Measurements from ENCODE around the gene IQSEC1.

IQSEC1 gene

DNA sequence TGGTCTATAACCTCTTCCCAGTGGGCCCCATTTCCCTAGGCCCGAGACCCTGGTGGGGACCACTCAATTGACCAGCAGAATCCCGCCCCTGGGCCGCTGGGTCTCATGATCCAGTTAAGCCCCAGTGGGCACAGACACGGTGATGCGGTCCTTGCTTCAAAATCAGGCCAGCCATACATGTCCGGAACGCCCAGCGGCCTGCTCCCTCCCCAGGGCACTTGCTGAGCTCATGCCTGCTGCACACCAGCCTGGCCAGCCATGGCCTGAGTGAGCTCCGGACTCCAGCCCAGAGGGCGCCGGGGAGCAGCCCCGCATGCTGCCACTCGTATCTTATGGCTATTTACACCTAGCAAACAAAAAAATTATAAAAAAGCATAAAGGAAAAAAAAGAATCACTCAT lies 34.4 kb upstream of the IQSEC1 start:
- DNase-seq (ENCODE audit: low read depth in 2 of 2) = no peak

DNA sequence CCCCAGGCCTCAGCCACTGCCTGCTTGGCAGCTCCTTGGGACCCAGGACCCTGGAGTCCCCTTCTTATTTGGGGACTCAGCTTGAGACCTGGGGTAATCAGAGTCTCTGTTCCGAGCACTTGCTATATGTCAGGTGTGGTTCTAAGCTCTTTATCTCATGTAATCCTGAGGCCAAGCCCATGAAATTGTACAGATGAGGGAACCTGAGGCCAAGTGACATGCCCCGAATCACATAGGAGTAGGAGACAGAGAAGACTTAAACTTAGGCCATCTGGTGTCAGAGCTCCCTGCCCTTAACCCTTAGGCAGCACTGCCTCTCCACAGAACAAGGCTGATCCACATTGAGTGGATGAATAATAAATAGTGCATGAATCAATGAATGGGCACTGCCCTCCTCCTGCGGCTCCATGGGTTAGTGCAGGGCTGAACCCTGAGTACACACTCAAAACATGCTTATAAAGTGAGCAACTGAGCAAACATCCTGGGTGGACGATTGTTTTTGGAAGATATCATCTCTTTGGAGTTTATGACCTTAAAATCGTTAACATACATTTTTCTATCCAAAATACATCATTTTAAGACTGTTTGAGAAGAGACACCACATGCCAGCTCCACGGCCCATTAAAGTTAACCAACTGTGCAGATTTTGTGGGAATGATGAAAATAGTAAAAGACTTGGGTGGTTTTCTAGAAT lies 33.2 kb upstream of the IQSEC1 start:
- no peak for DNase-seq (ENCODE audit: low read depth in 2 of 2)

DNA sequence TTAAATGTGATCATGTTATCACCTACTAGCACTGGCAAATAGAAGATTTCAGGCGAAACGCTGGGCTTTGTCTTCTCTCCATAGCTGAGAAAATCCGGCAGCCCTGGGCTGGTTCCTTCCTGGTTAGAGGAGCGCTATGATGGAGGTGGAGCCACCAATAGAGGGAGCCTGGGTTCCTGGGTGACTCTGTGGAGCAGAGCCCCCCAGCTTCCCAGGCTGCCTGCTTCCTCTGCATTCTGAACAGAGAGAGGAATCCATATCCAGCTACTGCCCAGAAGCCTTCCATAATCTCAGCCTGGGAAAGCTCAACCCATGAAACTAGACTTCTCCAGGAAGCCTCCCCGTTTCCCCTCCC lies 32.6 kb upstream of the IQSEC1 start:
- no peak for DNase-seq (ENCODE audit: low read depth in 2 of 2)

DNA sequence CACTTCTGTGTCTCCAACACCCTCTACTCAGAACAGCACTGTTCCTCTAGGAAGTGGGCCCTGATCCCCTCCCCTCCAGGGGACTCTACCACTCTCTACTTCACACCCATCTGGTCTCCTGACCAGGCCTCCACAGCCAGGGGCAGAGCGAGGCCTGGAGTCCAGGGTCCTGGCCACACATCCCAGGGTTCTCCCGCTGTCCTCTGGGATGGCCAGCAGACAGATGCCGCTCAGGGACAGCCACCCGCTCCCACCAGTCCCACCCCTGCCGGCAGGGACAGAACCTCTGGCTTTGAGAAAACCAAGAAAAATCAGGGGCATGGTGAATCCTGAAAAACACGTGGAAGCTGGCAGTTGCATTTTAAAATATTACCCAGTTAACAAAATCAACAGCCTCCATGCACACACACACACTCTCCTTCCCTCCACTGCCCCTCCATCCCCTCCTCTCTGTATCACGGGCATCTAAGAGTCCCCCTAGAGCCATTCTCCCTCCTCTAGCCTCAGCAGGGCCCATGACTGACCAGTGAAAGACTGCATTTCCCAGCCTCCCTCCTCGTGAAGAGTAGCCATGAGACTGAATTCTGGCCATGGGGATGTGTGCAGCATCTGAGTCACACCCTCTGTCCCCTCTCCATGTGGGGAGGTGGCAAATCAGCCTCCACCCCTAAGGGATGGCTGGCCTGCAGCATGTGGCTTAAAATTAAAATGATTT lies 32.1 kb upstream of the IQSEC1 start:
- no peak for DNase-seq (ENCODE audit: low read depth in 2 of 2)

DNA sequence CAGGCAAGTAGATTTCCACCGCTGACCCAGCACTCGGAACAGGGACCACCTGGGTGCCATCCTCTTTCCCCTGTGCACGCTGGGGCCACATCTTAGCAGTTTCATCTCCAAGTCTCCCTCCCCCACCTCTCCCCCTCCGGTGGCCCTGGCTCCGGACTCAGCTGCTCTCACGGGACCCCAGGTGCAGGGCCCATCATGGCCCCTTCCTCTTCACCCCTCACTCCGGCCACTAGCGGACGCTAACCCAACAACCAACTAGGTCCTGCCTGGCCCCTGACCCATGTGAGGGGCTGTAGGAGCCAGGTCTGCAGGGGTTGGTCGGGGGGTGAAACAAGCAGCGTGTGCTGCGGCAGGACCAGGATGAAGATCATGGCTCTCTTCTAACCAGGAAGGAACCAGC lies 31.3 kb upstream of the IQSEC1 start:
- no peak for DNase-seq (ENCODE audit: low read depth in 2 of 2)

DNA sequence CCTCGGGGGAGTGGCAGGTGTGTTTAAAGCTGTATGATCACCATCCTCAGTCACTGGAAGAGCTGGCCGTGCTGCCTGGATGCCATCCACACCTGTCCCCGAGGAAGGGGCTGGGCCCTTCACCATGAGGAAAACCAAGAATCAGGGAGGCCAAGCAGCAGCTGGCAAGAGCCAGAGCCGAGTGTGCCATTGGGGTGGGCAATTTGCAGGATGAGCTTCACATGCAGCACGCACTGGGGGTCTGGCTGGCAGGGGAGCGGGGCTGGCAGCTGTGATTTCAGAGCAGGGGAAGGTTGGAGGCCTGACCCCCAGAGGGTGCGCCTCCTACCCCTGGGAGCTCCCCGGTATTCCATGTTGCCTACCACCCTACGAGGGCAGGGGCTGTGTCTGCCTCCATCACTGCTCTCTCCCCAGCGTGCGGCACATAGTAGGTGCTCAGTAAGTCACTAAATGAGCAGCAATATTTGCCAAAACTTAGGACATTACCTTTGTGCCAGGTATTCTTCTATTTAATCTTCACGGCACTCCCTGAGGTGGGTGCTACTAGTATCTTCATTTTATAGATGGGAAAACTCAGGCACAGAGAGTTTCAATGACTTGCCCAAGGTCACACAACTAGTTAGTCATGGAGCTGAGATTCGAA lies 30.3 kb upstream of the IQSEC1 start:
- DNase-seq (ENCODE audit: low read depth in 2 of 2) = no peak

DNA sequence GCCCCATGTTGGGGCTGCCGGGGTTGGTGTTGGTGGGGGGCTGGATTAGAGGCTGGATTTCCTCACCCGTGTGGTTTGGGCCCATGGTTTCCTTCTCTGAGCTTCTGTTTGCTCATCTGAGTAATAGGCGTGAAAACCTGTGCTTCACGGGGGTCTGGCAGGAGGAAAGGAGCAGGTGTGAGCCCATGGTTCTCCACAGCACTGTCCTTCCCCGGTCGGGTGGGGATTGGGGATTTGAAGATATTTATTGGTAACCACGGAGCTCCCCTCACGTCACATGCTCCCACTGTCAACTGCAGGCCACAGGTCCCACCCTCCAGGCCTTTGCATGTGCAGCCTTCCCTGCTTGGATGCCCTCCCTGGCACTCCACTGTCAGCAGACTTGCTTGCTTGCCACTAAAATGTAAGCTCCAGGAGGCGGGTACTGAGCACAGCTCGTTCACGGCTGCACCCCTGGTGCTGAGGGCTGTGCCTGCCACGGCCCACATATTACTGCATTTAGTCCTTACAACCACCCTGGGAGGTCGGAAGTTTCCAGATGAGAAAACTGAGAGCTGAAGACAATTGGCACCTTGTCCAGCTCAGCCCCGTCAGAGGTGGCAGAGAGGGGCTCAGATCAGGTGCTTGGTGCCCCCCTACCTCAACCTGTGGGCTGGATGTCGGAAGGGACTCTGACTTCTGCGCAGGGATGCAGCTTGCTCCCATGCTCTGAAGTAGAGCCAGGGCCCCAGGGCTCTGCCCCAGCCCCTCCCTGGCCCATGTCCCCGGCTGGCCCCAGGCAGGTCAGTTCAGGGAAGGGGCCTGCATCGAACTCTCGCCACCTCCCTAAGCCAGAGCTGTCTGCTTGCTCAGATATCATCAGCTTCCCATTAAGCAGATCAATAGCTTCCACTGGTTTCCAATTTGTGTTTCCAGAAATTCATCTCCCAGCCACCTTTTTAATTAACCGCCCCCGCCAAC lies 29.4 kb upstream of the IQSEC1 start:
- DNase-seq (ENCODE audit: low read depth in 2 of 2) = no peak

DNA sequence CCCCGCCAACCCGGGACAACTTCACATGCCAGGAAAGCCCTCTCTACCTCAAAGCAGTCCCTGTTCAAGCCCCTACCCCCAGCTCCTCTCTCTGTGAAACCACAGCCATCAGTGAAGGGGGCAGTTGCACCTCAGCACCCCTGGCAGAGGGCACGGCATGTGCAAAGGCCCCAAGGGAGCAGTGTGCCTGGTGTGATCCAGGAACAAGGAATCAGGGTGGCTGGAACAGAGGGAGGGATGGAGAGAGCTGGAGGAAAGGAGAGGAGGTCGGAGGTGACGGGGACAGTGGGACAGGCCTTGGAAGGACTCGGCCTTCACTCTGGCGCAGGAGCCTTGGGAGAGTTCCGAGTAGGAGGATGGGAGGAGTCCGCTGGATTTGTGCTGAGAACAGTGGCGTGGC lies 26.5 kb upstream of the IQSEC1 start:
- no peak for DNase-seq (ENCODE audit: low read depth in 2 of 2)

DNA sequence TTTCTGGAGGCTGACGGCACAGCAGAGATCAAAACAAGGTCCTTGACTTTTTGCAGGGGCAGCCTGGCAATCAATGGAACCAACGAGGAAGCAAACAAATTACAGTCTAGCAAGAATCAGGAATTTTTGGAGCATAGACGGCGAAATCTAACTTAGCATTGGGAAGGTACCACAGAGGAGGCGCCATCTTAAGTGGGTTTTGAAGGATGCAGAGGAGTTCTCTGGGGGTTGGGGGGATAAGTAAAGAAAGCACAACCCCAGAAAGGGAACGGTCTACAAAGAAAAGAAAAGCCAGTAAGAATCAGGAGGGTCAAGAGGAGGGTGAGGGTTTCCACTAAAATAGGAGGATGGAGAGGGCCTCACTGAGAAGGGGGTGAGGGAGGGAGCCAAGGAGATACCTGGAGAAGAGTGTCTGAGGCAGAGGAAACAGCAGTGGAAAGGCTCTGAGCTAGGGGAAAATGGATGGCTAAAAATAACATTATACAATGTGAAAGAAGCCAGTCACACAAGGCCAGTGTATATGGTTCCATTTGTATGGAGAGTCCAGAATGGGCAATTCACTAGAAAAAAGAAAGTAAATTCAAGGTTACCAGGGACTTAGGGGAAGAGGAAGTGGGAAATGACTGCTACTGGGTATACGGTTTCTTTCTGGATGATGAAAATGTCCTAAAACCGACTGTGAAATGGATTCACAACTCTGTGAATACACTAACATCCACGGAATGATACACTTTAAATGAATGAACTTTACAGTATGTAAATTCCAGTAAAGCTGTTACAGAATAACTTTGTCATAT lies 25.2 kb upstream of the IQSEC1 start:
- DNase-seq (ENCODE audit: low read depth in 2 of 2) = no peak

DNA sequence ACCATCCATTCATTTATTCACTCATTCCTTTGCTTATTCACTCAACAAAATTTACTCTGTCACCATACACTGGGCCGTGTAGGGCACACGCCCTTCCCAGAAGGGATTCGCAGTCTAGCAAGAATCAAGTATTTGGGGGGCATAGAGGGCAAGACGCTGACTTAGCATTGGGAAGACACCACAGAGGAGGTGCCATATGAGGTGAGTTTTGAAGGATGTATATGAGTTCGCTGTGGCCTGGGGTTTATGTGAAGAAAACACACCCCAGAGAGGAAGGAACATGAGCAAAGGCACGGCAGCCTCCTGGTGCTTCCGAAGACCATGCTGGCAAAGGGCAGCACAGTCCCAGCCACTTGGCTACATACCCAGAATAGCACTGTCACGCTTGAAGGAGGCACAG lies 23.1 kb upstream of the IQSEC1 start:
- DNase-seq (ENCODE audit: low read depth in 2 of 2) = no peak

DNA sequence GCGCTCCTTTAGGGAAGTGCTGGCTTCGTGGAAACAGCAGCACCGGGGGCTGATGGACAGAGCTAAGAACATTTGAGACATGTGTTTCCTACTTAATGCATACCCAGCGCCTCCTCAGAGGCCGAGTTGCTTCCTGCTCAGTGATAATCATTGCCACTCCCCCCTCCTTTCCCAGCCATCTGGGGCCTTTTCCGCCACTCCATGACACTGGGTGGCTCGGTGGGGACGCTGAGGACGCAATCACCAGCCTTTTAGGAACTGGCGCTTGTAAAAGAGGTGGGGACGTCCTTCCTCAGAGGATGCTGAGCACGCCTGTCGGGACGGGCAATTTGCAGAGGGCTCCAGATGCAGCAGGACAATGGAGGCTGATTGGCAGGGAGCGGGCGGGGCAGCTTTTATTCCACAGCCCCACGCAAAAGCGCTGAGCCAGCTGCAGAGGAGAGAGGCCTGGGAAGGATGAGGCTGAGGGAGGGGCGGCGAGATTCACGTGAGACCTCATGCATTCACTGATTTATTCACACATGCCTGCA lies 22.2 kb upstream of the IQSEC1 start:
- no peak for DNase-seq (ENCODE audit: low read depth in 2 of 2)

DNA sequence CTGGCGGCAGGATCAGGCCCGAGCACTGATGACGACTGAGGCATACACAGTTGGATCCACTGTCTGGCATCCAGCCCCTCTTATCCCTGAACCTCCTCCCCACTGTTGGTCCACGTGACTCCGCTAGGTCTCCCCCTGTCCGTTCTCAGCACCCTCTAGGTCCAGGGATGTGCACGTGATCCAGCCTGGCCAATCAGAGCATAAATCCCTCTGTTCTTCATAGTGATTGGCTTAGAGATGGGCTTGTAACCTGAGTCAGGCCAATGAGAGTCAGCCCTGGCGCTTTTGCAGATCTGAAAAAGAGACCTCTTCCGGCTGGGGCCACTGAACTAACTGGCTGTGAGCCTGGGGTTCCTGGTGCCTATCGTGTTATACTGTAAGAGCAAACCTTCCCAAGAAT lies 20.5 kb upstream of the IQSEC1 start:
- DNase-seq (ENCODE audit: low read depth in 2 of 2) = no peak

DNA sequence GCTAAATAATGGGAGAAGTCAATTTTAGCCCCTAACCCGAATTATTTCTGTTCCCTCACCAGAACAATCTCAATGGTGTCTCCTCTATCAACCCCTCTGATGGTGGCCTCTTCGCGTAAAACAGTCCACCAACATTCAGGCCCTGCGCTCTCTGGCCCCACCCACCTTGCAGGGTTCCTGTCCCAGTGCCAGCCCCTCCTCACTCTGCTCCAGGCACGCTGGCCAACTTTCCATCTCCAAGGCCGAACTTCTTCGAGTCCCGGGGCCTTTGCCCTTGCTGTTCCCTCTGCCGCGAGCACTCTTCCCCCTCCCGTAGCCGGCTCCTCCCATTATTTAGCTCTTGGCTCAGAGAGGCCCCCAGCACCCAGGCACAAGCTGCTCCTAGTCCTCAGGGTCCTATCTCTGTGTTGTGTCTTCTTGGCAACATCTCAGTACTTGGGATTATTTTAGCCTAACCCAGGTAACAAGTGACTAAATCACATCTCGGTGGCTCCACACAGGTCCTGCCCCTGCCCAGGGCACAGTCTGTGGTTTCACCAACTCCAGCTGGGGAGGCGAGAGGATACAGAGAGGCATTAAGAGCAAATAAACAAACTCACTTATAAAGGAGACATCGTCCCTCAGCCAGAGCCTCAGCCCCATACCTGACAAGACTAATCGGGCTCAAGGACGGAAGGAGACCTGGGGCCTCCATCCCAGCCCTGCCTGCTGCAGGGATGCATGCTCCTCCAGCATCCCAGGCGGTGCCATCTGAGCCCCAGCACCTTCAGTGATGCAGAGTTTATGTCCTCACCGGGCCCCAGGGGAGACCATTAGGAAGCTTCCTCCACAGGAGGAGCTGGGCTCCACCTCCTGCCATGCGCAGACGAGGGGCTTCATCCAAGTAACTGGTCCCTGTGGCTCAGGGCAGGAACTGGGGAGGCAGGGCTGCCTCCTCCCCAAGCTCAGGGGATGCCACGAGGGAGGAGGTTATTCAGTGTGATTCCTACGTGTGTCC lies 19.7 kb upstream of the IQSEC1 start:
- no peak for DNase-seq (ENCODE audit: low read depth in 2 of 2)

DNA sequence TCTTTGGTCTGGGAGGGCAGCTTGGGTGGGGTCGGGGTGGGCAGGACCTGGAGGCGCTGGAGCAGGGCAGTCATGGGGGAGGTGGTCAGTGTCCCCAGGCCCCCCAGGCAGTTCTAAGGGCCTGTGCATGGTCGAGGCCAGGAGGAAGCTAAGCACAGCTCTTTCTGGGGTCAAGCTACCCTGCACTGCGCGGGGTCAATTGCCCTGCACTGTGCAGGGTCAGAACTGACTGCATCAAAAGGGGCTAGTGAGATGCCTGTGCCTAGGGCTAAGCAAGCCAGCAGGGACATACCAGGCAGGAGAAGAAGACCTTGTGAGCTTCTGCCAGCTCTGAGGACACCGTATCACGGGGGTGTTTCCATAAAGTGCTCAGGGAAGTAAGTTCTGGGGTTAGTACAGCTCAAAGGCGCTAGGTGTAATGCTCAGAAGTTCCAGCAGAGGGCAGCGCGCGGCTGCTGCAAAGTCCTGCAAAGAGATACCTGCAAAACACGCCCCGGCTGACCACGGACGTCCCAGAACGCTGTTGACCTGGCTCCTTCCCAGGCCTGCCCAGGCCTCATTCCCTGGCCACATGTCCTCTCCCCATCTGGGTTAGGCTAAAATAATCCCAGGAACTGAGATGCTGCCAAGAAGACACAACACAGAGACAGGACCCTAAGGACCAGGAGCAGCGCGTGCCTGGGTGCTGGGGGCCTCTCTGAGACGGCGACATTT lies 18.8 kb upstream of the IQSEC1 start:
- DNase-seq (ENCODE audit: low read depth in 2 of 2) = peak; percentile 44 to 67

DNA sequence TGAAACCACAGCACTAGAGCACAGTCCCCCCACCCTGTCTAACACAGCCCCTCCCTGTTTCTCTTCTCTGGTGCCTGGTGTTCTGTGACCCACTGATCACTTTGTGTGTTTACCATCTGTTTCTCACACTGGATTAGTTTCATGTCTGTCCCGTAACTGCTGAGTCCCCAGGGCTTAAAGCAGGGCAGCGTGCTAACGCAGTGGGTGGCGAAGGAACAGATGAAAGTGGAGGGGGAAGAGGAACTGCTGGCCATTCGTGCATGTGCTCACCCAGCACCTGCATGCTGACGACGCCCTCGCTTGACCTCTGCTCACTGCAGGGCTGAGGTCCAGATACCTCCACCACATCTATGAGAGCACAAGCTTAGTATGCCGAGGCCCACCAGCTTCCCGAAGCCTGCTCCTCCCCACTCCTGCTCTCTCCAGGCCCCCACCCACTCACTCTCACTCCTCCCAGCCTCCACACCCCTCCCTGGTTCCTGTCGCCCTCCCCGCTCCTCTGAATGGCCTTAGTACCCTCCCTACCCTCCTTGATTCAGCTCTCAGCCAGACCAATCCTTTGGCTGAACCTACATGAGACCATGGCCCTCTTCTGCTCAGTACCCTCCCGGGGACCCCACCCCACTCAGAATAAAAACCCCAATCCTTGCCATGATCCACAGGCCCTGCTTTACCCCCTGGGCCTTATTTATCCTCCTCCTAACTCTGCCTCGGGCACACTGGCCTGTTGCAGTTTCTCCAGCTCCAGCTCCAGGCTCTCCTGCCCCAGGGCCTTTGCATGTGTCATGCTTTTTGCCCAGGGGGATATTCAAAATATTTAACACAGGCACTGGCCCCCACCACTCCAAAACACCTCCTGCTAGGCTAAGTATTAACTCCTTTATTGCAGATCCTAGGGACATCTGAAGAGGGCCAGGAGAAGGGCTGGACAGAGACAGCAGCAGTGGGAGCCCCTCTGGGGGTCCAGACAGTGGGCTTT lies 15.1 kb upstream of the IQSEC1 start:
- no peak for DNase-seq (ENCODE audit: low read depth in 2 of 2)

DNA sequence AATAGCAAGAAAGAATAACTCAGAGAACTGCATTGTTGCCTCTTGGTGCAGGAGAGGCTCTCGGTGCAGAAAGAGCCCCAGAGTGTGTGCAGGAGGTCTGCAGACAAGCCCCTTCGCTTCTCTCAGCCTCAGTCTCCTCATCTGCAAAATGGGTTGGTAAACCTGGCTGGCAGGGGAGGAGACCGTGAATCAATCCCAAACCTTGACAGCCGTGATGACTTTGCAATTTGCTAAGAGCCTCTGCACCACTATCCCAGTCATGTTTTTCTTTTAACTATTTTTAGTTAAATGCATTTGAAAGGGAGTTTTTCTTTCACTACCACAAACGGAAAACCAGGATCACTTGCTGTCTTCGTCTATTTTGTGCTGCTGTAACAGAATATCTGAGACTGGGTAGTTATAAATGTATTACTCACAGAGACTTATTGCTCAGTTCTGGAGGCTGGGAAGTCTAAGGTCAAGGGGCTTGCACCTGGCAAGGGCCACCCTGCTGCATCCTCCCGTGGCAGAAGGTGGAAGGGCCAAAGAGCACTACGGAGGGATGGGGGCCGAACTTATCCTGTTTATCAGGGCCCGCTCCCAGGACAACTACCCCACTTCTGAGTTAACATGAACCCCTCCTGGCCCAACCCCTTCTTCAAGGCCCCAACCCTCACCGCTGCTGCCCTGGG lies 14.2 kb upstream of the IQSEC1 start:
- DNase-seq (ENCODE audit: low read depth in 2 of 2) = no peak

DNA sequence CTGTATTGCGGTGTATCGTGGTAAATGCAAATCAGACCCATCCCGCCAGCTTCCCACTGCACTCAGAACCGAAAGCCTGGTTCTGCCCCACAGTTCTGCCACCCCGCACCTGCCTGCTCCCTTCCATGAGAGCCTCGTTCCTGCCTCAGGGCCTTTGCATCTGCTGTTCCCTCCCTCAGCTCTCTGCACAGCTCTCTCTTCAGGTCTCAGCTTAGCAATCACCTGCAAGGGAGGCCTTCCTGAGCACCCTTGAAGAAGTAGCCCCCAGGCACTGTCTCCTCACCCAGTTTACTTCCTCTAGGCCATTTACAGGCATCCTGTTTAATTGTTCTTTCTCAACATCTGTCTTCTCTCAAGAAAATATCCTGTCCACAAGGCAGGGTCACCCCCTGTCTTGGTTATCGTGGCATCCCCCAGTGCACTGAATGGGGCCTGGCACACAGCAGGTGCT lies 13.3 kb upstream of the IQSEC1 start:
- no peak for DNase-seq (ENCODE audit: low read depth in 2 of 2)
